ENCODE measurements around the gene OPCML. TPM values are rescaled to one million over a fixed set of nuclear protein-coding genes. Genes with fewer than 3 reads are reported as not detected.

Gene OPCML
- total RNA-seq = 0.91 and 1.2 TPM in 2 replicates
- long read RNA-seq = 0 reads

GRCh38 chr11:133531971-133532651 lies at the start of gene OPCML:
TSS of gene OPCML (minus strand) at chr11:133532501.
- peaks cover 53% of the 10 kb centered on the region for H3K27me3 Mint-ChIP-seq (ENCODE audit: low read depth)
- peaks cover 45% of the 10 kb centered on the region for H3K4me1 Mint-ChIP-seq
- H3K27ac Mint-ChIP-seq (ENCODE audit: unreplicated experiment) = no peak within 1 kb of the TSS
- peak within 1 kb of the TSS; percentile 66 for H3K4me3 Mint-ChIP-seq
- H3K9me3 Mint-ChIP-seq = no peaks in the 10 kb centered on the region
- H3K36me3 Mint-ChIP-seq (ENCODE audit: low read depth) = no peaks in the 10 kb centered on the region
- no peak for DNase-seq (ENCODE audit: low read depth, low spot score)
- TF ChIP-seq, protein P1, sequence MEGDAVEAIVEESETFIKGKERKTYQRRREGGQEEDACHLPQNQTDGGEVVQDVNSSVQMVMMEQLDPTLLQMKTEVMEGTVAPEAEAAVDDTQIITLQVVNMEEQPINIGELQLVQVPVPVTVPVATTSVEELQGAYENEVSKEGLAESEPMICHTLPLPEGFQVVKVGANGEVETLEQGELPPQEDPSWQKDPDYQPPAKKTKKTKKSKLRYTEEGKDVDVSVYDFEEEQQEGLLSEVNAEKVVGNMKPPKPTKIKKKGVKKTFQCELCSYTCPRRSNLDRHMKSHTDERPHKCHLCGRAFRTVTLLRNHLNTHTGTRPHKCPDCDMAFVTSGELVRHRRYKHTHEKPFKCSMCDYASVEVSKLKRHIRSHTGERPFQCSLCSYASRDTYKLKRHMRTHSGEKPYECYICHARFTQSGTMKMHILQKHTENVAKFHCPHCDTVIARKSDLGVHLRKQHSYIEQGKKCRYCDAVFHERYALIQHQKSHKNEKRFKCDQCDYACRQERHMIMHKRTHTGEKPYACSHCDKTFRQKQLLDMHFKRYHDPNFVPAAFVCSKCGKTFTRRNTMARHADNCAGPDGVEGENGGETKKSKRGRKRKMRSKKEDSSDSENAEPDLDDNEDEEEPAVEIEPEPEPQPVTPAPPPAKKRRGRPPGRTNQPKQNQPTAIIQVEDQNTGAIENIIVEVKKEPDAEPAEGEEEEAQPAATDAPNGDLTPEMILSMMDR (conservative IDR thresholded peaks at IDR 0.05) = no peak

DNA sequence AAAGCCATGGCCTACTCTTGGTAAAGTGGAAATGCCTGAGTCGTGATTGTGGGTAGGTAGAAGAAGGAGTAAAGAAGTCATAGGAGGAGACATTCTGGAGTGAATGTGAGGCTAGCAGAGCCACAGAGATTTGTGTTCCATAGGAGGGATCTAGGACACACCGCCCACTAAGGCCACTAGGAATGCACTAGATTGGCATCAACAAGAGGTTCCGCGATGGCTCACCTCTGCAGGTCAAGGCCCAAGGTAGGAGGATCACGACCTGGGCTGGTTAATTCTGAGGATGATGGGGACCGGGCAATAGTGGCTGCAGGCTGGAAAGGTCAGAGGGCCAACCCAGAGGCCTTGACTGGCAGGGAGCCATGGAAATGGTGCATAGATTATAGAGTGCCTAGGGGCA lies 48.8 kb upstream of the OPCML start:
- no peak for DNase-seq (ENCODE audit: low read depth, low spot score)

DNA sequence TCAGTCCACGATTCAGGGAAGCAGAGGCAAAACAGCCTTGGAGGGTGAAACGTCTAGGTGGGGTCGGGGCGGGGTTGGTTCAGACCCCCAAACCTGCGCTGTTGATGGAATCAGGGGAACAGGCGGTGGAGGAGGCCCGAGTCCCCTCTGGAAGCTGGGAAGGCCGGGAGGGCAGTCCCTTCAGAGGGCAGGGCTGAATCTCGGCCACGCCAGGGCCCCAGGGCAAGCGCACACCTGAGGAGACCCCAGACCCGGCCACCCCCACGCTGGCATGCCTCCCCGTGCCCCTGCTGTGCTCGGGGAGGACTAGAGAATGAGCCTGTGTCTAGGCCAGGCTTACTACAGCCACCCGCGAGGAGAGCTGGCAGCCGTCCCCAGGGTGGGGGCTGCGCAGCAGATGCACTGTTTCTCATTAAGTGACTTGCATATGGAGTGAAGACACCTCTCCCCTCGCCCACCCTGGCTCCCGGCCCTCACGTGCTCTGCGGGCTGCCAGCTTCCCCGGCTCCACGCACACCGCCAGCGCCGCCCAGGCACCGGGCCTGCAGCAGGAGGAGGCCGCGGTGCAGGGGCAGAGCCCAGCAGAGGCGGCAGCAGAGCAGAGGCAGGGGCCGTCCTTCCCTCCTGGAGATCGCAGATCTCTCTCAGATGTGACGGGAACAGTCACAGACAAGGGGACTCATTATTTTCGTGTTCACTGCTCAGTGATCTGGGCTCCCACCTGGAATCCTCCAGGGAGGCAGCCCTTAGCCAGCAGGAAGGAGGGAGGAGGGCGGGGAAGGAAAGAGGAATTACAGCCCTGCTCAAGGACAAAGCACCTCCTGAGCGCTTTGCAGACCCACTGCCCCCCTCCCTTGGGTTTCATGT lies 47.1 kb upstream of the OPCML start:
- Mint-ChIP-seq H3K4me3 (no peak overlapping the region), H3K4me1 (peaks cover 18% of the 10 kb centered on the region), H3K27me3 (ENCODE audit: low read depth) (no peaks in the 10 kb centered on the region), H3K27ac (ENCODE audit: unreplicated experiment) (no peak overlapping the region), H3K9me3 (peaks cover 9% of the 10 kb centered on the region), H3K36me3 (ENCODE audit: low read depth) (peaks cover 4% of the 10 kb centered on the region)
- TF ChIP-seq, protein P1 (conservative IDR thresholded peaks at IDR 0.05) = no peak
- no peak for DNase-seq (ENCODE audit: low read depth, low spot score)

More for the DNA sequence above, 48.8 kb upstream of the OPCML start:
- peaks cover 5% of the 10 kb centered on the region for H3K9me3 Mint-ChIP-seq
- H3K27ac Mint-ChIP-seq (ENCODE audit: unreplicated experiment) = peak overlapping the region; percentile 28
- H3K27me3 Mint-ChIP-seq (ENCODE audit: low read depth) = no peaks in the 10 kb centered on the region
- peaks cover 4% of the 10 kb centered on the region for H3K36me3 Mint-ChIP-seq (ENCODE audit: low read depth)
- H3K4me3 Mint-ChIP-seq = no peak overlapping the region
- TF ChIP-seq, protein P1 (conservative IDR thresholded peaks at IDR 0.05) = no peak
- H3K4me1 Mint-ChIP-seq = peaks cover 18% of the 10 kb centered on the region

DNA sequence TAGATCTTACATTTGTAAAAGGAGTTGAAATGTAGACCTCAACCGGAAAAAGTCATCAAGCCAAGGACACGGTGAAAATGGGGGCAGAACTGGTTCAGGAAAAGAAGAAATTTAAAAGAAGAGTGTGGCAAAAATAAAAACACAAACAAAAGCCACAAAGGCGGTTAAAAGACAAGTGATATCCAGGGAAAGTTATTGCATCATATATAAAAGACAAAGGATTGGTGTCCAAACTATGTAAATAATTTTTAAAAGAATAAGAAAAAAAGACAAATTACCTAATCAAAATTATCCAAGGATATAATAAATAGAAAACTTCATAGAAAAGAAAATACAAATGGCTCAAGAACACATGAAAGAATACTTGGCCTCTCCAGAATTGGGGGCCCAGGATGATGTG lies 45.1 kb upstream of the OPCML start:
- Mint-ChIP-seq H3K27ac (ENCODE audit: unreplicated experiment) (no peak overlapping the region), H3K4me3 (no peak overlapping the region)

DNA sequence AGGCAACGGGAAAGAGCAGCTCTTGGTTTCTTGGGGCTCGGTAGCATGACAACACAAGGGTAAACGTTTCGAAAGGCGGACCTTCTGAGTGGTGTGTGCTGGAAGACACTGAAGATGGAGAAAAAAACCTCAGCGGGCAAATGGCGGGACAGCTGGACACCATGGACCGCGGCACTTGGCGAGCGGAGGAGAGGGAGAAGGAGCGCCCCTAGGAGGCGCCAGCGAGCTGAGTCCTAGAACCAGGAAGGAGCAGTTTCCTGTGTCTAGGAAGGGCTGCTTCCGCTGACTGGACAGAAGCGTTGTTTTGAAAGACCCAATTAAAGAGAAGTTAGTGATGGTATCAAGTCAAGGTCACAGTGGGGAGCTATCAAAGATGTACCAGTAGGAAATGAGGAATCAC lies 44.0 kb upstream of the OPCML start:
- peaks cover 10% of the 10 kb centered on the region for H3K4me1 Mint-ChIP-seq
- no peaks in the 10 kb centered on the region for H3K27me3 Mint-ChIP-seq (ENCODE audit: low read depth)

More for the DNA sequence above, 45.1 kb upstream of the OPCML start:
- DNase-seq (ENCODE audit: low read depth, low spot score) = no peak
- Mint-ChIP-seq H3K4me1 (peaks cover 10% of the 10 kb centered on the region), H3K27me3 (ENCODE audit: low read depth) (no peaks in the 10 kb centered on the region), H3K36me3 (ENCODE audit: low read depth) (peaks cover 4% of the 10 kb centered on the region), H3K9me3 (peaks cover 9% of the 10 kb centered on the region)
- TF ChIP-seq, protein P1 (conservative IDR thresholded peaks at IDR 0.05) = no peak

More for the DNA sequence above, 44.0 kb upstream of the OPCML start:
- TF ChIP-seq, protein P1 (conservative IDR thresholded peaks at IDR 0.05) = peak; percentile 36
- Mint-ChIP-seq H3K4me3 (no peak overlapping the region), H3K36me3 (ENCODE audit: low read depth) (peaks cover 4% of the 10 kb centered on the region), H3K27ac (ENCODE audit: unreplicated experiment) (no peak overlapping the region), H3K9me3 (peaks cover 9% of the 10 kb centered on the region)
- no peak for DNase-seq (ENCODE audit: low read depth, low spot score)

Data from neural crest cell (in vitro differentiated cells).